Measurements from ENCODE around the gene CCNG1.

DNA sequence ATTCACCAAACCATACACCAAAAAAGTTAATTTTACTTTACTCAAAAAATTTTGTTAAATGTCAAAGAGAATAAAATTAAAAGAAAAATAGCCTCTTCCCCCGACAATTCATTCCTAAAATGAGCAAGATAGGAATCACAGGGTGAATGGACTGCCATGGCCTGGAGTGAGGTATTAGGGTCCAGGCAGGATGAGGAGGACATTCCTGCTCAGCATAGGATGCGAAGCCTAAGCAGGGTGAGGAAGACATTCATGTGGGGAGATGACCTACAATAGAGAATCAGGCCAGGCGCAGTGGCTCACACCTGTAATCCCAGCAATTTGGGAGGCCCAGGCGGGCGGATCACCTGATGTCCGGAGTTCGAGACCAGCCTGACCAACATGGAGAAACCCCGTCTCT, 14.1 kb downstream of the CCNG1 start:
- no peak for TF ChIP-seq EP300 (IDR thresholded peaks at IDR 0.05)
- no peak for TF ChIP-seq CTCF (IDR thresholded peaks at IDR 0.05)
- no peak for TF ChIP-seq POLR2A (IDR thresholded peaks at IDR 0.05)

All from sigmoid colon (tissue), 4 donors.